Left lobe of liver (tissue), 2 donors: ENCODE data around the gene PRR35. TPM values are rescaled to one million over a fixed set of nuclear protein-coding genes. Genes with fewer than 3 reads are reported as not detected.

ENCODE experiments used
- ATAC-seq: fragments of 200-7000 bp; cut with Tn5 transposase; one replicate; pipeline ENCODE4 v1.9.1; 2020; ENCODE audit warnings: mild to moderate bottlenecking, moderate library complexity
- DNase-seq: peaks from one replicate; pipeline ENCODE4 v3.0.0-alpha.2; 2020; ENCODE audit warnings: low spot score
- total RNA-seq: library from RNA; stranded (reverse); gene quantifications from one replicate; pipeline ENCODE4 v1.2.1, GENCODE V29; 2021
- donor health status: DM: no; HTN: no; CAD: no; lungs with moderate emphysema.
- donor health status: DM: no; HTN: yes; CAD: no.

Gene PRR35
- total RNA-seq = not detected

GRCh38 chr16:560204-560700 is at the start of gene PRR35:
PRR35 (plus strand) TSS chr16:560394; CDS start chr16:563295, 2,901 bp downstream.
- no peak for DNase-seq
- no peak for ATAC-seq

GRCh38 chr16:512802-513201 is 47.4 kb upstream of the PRR35 start:
- no peak for ATAC-seq

GRCh38 chr16:513950-514349 is 46.2 kb upstream of the PRR35 start:
- no peak for ATAC-seq
- DNase-seq = no peak

More at GRCh38 chr16:512802-513201, 47.4 kb upstream of the PRR35 start:
- no peak for DNase-seq

- no peak for ATAC-seq
- DNase-seq = no peak
Measured at GRCh38 chr16:515175-515938, 44.8 kb upstream of the PRR35 start.

DNA sequence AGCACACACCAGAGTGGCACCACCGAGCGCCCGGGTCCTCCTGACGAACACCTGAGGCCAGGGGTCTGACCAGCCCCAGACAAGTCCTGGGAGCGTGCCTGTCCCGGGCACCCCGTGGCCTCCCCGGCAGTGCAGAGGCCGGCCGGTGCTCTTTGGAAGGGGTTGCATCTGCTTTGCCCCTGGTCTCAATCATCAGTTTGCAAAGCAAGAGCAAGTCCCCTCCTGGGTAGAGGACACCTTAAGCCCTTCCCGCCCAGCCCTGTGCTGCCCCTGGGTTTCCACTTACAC is 44.3 kb upstream of the PRR35 start:
- ATAC-seq = no peak
- no peak for DNase-seq

- ATAC-seq = no peak
- no peak for DNase-seq
Measured at GRCh38 chr16:516301-516700, 43.9 kb upstream of the PRR35 start.

DNA sequence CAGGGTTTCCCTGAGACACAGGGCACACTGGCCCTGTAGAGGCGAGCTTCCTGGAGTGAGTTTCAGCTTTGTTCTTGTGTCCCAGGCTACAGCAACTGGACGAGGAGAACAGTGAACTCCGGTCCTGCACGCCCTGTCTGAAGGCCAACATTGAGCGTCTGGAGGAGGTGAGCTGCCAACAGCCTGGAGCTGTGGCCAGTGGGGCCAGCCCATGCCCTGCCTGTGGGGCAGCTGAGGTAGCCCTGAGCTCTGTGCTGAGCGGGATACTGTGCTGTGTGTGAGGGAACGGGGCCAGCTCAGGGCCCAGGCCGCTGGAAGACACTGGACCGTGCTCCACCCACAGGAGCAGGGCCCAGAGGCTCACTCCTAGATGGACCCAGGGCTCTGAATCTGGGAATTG is 41.3 kb upstream of the PRR35 start:
- no peak for DNase-seq

GRCh38 chr16:519425-519824 is 40.8 kb upstream of the PRR35 start:
- DNase-seq (no peak), ATAC-seq (no peak)

More for the DNA sequence above, 41.3 kb upstream of the PRR35 start:
- ATAC-seq = peak; percentile 3

- DNase-seq (no peak), ATAC-seq (no peak)
Measured at GRCh38 chr16:519841-520687, 40.1 kb upstream of the PRR35 start.

DNA sequence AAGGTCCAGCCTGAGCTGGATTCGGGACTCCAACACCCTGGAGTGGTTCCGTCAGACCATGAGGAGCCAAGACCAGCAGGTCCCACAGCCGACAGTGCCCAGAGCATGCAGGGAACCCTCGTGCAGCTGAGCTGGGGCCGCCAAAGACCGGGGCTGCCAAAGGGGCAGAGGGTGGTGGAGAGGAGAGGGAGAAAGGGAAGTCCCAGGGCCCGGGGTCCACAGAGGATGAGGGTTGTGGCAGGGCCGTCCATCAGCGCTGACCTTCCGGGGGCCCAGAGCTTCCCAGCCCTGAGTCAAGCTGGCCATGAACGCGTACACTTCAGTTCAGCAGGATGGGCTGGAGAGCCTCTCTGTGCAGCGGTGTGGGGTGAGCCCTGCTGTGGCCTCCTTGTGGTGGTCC is 39.3 kb upstream of the PRR35 start:
- ATAC-seq (no peak), DNase-seq (no peak)

DNA sequence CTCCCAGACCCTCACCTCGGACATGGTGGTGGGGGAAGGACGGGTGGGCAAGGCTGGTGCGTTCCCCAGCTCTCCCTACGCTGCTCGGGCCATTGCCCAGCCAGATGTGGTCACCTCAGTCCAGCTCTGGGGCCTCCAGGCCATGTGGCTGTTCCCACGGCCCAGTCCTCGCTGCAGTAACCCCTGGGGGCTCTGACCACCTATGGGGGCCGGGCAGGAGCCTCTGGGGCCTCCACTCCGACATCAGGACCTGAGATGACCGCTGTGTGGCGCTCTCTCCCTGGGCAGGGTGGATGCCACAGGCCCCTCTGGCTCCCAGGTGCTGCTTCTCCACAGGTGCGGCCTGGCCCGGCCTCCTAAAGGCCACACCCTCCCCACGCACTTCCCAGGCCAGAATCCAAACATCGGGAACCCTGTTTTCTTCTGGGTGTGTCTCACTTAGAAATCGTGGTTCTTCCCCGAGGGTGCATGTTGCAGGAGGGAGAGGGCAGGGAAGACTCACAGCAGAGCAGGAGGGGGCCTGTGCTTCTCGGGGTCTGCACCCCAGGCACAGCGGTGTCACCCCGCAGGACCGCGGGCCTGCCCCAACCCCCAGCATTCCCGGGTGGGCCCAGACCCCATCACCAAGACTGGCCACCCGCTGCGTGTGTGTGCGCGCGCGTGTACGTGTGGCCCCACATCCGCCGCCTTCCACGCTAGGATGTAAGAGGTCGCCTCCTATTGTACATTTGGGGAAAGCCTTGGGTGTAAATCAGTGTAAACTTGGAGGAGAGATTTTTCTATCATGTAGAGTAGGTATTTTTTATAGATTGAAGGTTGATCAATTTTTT is 38.6 kb upstream of the PRR35 start:
- DNase-seq (no peak), ATAC-seq (no peak)

- no peak for ATAC-seq
- no peak for DNase-seq
Measured at GRCh38 chr16:522320-523096, 37.7 kb upstream of the PRR35 start.

- DNase-seq = no peak
- ATAC-seq = no peak
Measured at GRCh38 chr16:523097-523741, 37.0 kb upstream of the PRR35 start.

DNA sequence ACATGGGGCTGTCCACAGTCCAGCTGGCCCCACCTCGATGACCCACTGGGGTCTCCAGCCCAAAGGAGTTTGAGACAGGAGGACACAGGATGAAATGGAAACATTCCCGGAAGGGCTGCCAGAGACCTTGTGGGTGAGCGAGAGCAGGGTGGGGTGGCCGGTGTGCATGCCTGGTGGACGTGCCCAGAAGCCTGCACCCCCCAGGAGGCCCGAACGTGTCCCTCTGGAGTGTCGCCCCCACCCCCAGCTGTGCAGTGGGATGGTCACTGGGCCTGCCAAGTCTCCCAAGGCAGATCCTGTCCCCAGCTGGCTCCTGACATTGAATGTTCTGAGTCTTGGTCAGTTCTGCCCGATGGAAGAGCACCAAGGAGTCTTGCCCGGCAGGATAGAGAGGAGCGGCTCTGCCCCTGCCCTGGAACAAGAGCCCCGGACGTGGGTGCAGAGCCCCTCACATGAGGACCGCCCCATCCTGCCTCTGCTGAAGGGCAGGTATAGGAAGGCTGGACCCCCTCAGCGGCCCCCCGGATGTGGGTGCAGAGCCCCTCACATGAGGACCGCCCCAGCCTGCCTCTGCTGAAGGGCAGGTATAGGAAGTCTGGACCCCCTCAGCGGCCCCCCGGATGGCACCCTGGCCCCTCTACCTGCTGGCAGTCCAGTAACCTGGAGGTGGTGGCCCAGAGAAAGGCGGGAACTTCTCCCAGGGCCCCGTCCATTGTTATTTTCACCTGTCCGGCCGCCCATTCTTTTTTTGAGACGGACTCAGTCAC is 35.7 kb upstream of the PRR35 start:
- ATAC-seq (no peak), DNase-seq (no peak)

GRCh38 chr16:525123-525519 is 35.1 kb upstream of the PRR35 start:
- ATAC-seq = no peak
- DNase-seq = no peak

DNA sequence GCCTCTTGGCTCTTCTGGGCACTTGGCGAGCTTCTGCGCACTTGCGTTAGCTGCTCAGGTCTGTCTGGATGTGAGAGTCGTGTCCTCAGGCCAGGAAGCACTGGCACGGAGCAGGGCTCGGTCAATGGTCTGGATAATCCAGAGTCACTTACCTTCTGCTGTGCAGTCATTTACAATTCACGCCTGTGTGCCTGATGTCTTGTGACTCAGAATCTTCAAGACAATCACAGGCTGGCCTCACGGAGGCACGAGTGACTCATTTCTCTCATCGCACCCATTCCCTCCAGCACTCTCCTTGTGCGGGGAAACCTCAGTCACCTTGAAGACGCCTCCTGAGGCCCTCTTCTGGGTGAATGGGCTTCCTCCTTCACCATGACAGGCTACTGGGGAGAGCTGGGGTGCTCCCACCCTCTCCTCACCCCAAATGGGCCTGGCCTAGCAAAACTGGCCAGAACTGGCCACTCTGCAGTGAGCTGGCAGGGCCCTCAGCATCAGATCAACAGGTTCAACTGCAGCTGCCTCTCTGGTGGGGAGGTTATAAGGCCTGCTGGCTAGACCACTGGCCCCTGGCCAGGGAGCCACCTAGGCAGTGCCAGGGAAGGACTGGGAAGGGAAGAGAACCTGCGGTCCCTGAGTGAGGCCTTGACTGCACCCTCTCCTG is 34.5 kb upstream of the PRR35 start:
- no peak for ATAC-seq
- DNase-seq = no peak

DNA sequence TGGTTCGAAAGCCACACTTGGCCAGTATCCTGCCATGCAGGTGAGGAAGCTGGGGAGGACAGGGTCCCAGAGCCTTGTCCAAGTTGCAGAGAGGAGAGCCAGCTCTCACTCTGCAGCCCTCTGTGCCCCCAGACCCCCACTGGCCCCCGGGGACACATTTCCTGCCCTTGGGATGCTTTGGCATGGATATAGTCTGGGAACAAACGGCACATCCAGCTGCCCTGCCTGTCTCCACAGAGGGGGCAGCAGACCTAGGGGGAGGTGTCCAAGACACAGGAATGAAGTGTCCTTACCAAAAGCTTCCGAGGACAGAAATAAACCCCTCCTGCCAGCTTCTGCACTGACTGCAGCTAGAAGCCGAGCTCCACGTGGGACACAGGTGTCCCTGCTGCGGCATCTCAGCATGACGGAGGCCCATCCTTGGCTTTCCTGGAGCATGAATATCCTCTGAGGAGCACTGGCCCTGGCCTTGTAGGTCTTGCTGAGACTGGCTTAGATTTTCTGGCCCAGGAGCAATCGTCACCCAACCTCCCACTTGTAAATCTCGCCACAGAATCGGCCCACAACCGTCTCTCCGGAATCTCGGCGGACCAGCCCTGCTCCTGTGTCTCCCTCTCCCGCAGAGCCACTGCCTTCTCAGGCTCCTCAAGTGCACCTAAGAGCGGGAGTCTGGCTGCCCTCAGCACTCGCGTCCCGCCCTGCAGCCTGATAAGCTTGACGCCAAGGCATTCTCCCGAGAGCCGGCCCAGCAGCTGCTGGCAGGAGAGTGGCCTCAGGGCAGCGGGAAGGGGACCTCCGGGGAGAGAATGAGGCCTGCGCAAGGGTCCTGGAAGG is 33.8 kb upstream of the PRR35 start:
- ATAC-seq (peak; percentile 7), DNase-seq (no peak)
